Osteoblast (primary cell): ENCODE results near the gene EBF4. TPM values are rescaled to one million over a fixed set of nuclear protein-coding genes. Genes with fewer than 3 reads are reported as not detected.
"Not testable (repeated sequence)": the region's sequence is repeated elsewhere in the genome, so short reads cannot be mapped to it uniquely, and the experiment has no call there.

Experiments
- DNase-seq: peaks from one replicate; pipeline ENCODE4 v3.0.0; 2011; ENCODE audit warnings: low spot score, mixed read lengths; ENCODE audit not compliant: insufficient read length; ENCODE audit errors: missing footprints
- H2AFZ ChIP-seq: 2 replicates; pipeline ENCODE4 v1.6.0; 2011; ENCODE audit warnings: mild to moderate bottlenecking, low read length
- H3K27ac ChIP-seq: 2 replicates; pipeline ENCODE4 v1.5.1; 2011; ENCODE audit warnings: mild to moderate bottlenecking, low read depth, low read length, moderate library complexity
- H3K27me3 ChIP-seq: 2 replicates; pipeline ENCODE4 v1.6.0; 2012; ENCODE audit warnings: mild to moderate bottlenecking, control low read depth, inconsistent platforms, low read length, moderate library complexity; ENCODE audit not compliant: insufficient read depth
- H3K36me3 ChIP-seq: 2 replicates; pipeline ENCODE4 v1.5.1; 2011; ENCODE audit warnings: mild to moderate bottlenecking, low read length, control low read depth, moderate library complexity; ENCODE audit not compliant: insufficient read depth
- H3K4me1 ChIP-seq: 2 replicates; pipeline ENCODE4 v1.5.1; 2011; ENCODE audit warnings: mild to moderate bottlenecking, low read length, control low read depth, moderate library complexity; ENCODE audit not compliant: insufficient read depth
- H3K4me2 ChIP-seq: 2 replicates; pipeline ENCODE4 v1.6.0; 2011; ENCODE audit warnings: mild to moderate bottlenecking, low read length; ENCODE audit not compliant: insufficient read depth
- H3K4me3 ChIP-seq: fragments of 200-600 bp; sonication (generic); 3 replicates; pipeline ENCODE4 v1.5.1; 2012; ENCODE audit warnings: mild to moderate bottlenecking, low read length, inconsistent platforms; ENCODE audit not compliant: insufficient read depth
- H3K79me2 ChIP-seq: 2 replicates; pipeline ENCODE4 v1.6.0; 2012; ENCODE audit warnings: mild to moderate bottlenecking, low read length, control low read depth, inconsistent platforms; ENCODE audit not compliant: insufficient read depth
- H3K9me3 ChIP-seq: 2 replicates; pipeline ENCODE4 v1.5.1; 2011; ENCODE audit warnings: low read depth, low read length, control low read depth
- H4K20me1 ChIP-seq: 2 replicates; pipeline ENCODE4 v1.6.0; 2012; ENCODE audit warnings: mild to moderate bottlenecking, low read length, control low read depth; ENCODE audit not compliant: insufficient read depth
- total RNA-seq: library from RNA; depleted of rRNA; stranded (reverse); fragments of >200 nt; gene quantifications from 2 replicates; pipeline ENCODE4 v1.2.3, GENCODE V29; 2012
- TF ChIP-seq, protein P1 (sequence below): IDR thresholded peaks from 2 replicates; pipeline ENCODE4 v1.5.1; 2011; ENCODE audit warnings: mild to moderate bottlenecking, low read depth, low read length, moderate library complexity; ENCODE audit errors: extremely low read depth

Gene EBF4
- total RNA-seq, 1 donor = under 0.01 TPM

DNA sequence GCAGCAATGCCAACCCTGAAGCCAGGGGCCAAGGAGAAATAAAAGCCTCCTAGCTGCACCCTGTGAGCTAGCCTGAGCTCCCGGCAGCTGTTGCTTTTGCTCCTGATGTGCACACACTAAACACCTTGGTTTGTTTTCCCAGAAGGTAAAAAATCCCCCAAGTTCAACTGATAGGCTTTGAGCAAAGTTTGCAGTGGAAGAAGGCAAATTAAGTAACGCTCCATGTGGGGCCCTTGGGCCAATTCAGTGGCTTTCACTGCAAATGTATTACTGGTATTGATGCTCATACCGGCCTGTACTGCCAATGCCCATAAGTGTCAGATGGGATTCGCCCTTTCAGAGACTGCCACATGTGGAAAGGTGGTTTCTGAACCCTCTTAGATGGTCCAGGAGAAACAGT lies 19.1 kb upstream of the EBF4 start:
- H3K36me3 ChIP-seq = no peaks in the 10 kb centered on the region
- H3K9me3 ChIP-seq = no peaks in the 10 kb centered on the region
- no peak overlapping the region for H3K27ac ChIP-seq
- no peak for DNase-seq
- TF ChIP-seq, protein P1, sequence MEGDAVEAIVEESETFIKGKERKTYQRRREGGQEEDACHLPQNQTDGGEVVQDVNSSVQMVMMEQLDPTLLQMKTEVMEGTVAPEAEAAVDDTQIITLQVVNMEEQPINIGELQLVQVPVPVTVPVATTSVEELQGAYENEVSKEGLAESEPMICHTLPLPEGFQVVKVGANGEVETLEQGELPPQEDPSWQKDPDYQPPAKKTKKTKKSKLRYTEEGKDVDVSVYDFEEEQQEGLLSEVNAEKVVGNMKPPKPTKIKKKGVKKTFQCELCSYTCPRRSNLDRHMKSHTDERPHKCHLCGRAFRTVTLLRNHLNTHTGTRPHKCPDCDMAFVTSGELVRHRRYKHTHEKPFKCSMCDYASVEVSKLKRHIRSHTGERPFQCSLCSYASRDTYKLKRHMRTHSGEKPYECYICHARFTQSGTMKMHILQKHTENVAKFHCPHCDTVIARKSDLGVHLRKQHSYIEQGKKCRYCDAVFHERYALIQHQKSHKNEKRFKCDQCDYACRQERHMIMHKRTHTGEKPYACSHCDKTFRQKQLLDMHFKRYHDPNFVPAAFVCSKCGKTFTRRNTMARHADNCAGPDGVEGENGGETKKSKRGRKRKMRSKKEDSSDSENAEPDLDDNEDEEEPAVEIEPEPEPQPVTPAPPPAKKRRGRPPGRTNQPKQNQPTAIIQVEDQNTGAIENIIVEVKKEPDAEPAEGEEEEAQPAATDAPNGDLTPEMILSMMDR = no peak
- H3K4me2 ChIP-seq = no peak overlapping the region
- no peaks in the 10 kb centered on the region for H3K79me2 ChIP-seq
- no peaks in the 10 kb centered on the region for H3K4me1 ChIP-seq
- H4K20me1 ChIP-seq = no peaks in the 10 kb centered on the region
- H3K27me3 ChIP-seq = peaks cover 6% of the 10 kb centered on the region
- no peak overlapping the region for H2AFZ ChIP-seq
- no peak overlapping the region for H3K4me3 ChIP-seq

DNA sequence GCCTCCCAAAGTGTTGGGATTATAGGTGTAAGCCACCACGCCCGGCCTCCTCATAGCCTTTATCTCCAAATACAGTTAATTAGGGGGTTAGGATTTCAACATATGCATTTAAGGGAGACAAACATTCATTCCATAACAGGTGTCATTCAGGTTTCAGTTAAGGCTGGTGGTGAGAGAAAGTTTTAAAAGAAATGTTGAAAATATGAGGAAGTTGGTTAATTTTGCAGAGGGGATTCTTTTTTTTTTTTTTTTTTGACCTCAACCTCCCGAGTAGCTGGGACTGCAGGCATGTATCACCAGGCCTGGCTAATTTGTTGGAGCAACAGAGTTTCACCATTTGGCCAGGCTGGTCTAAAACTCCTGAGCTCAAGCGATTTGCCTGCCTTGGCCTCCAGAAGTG lies 12.5 kb upstream of the EBF4 start:
- no peaks in the 10 kb centered on the region for H3K79me2 ChIP-seq
- H3K27ac ChIP-seq = no peak overlapping the region
- no peaks in the 10 kb centered on the region for H3K4me1 ChIP-seq
- H3K9me3 ChIP-seq = no peaks in the 10 kb centered on the region
- no peak overlapping the region for H2AFZ ChIP-seq
- no peak overlapping the region for H3K4me3 ChIP-seq
- TF ChIP-seq, protein P1 = no peak
- no peak overlapping the region for H3K4me2 ChIP-seq
- H3K36me3 ChIP-seq = no peaks in the 10 kb centered on the region
- DNase-seq = no peak
- no peaks in the 10 kb centered on the region for H4K20me1 ChIP-seq
- peaks cover 4% of the 10 kb centered on the region for H3K27me3 ChIP-seq

DNA sequence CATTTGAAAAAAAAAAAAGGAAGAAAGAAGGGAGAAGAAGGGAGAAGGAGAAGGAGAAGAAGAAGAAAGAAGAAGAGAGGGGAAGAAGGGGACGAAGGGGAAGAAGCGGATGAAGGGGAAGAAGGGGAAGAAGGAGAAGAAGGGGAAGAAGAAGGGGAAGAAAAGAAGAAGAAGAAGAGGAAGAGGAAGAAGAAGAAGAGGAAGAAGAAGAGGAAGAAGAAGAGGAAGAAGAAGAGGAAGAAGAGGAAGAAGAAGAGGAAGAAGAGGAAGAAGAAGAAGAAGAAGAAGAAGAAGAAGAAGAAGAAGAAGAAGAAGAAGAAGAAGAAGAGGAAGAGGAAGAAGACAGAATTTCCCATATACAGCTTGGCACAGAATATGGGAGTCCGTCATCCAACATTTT lies 10.5 kb upstream of the EBF4 start:
- H3K27me3 ChIP-seq, H2AFZ ChIP-seq, DNase-seq: not testable (repeated sequence)

DNA sequence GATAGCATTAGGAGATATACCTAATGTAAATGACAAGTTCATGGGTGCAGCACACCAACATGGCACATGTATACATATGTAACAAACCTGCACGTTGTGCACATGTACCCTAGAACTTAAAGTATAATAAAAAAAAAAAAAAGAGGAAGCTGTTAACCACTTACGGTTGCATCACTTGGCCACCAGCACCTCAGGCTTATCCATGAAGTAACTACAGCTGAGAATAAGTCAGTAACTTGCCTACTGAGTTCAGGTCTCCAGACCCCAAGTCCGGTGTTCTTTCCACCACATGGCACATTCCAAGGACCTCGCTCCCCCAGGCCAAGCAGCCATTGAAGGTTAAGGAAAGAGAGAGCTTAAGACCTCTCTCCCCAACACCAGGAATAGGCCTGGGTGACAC lies 7.8 kb upstream of the EBF4 start:
- not testable (repeated sequence) for H3K4me1 ChIP-seq, H2AFZ ChIP-seq, H4K20me1 ChIP-seq, H3K79me2 ChIP-seq, H3K4me2 ChIP-seq, H3K4me3 ChIP-seq, DNase-seq, H3K36me3 ChIP-seq, H3K9me3 ChIP-seq, H3K27ac ChIP-seq
- H3K27me3 ChIP-seq = peaks cover 15% of the 10 kb centered on the region

More for the DNA sequence above, 10.5 kb upstream of the EBF4 start:
- not testable (repeated sequence) for H3K4me3 ChIP-seq, H3K4me1 ChIP-seq, H3K9me3 ChIP-seq, H3K36me3 ChIP-seq, H3K79me2 ChIP-seq, H4K20me1 ChIP-seq, H3K27ac ChIP-seq, H3K4me2 ChIP-seq

DNA sequence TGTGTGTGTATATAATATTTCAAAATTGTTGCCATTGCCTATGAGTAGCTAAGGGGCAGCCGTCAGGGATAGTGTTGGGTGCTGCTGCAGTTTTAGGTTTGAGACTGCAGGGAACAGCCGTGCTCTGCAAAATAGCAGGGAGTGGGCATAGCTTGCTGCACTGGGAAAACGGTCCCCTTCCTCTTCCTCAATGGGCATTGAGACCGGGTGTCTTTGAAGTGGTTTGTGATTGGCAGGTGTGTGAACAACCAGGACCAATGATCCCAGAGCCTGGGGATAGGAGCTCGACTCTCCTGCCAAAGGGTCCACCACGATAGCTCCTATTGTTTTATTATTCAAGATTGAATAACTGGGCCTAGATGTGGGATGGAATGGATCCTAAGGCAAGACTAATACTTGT lies 5.1 kb upstream of the EBF4 start:
- Histone ChIP-seq H3K4me3 (no peak overlapping the region), H3K9me3 (no peaks in the 10 kb centered on the region), H4K20me1 (no peaks in the 10 kb centered on the region), H3K27me3 (peaks cover 38% of the 10 kb centered on the region), H2AFZ (peak overlapping the region; percentile 53), H3K4me1 (no peaks in the 10 kb centered on the region), H3K79me2 (no peaks in the 10 kb centered on the region), H3K4me2 (peak overlapping the region; percentile 20), H3K27ac (no peak overlapping the region), H3K36me3 (no peaks in the 10 kb centered on the region)
- no peak for DNase-seq
- TF ChIP-seq, protein P1 = no peak
